ENCODE data around the gene TBC1D20. TPM values are rescaled to one million over a fixed set of nuclear protein-coding genes. Genes with fewer than 3 reads are reported as not detected.

Gene TBC1D20
- total RNA-seq, 1 experiment from 2014 or later = 32.3 TPM

GRCh38 chr20:406200-407132, 55.9 kb downstream of the TBC1D20 start:
- Histone ChIP-seq H3K36me3 (ENCODE audit: control insufficient read depth in 1 of 2, insufficient read depth in 2 of 2, low read length in 2 of 2) (peaks cover 9 to 14% of the 10 kb centered on the region in 2 experiments; a peak in 2 of 4 replicates), H3K9me2 (ENCODE audit: insufficient read depth) (no peaks in the 10 kb centered on the region), H4K20me1 (ENCODE audit: insufficient read depth) (no peaks in the 10 kb centered on the region), H3K9ac (ENCODE audit: low read length) (peak overlapping the region; percentile 49), H3K27ac (ENCODE audit: low read depth, low read length) (peak overlapping the region; percentile 86), H3K9me3 (ENCODE audit: control insufficient read depth in 1 of 2, insufficient read depth in 1 of 2, low read depth in 1 of 2, low read length in 2 of 2) (peaks cover 0 to 6% of the 10 kb centered on the region in 2 experiments; a peak in 1 of 4 replicates), H3K27me3 (ENCODE audit: insufficient read depth, low read length) (no peaks in the 10 kb centered on the region), H3K4me1 (ENCODE audit: control insufficient read depth in 1 of 2, insufficient read depth in 2 of 2, low read length in 2 of 2) (peaks cover 17 to 41% of the 10 kb centered on the region in 2 experiments), H3K4me3 (replicated peaks in 1 of 2; ENCODE audit: low read depth in 1 of 2, low read length in 2 of 2) (peak overlapping the region; percentile 51 to 55), H3K4me2 (ENCODE audit: low read length) (peak overlapping the region; percentile 89), H3K79me2 (ENCODE audit: insufficient read depth, low read length) (peaks cover 29% of the 10 kb centered on the region), H2AFZ (ENCODE audit: low read depth, low read length, poor library complexity, severe bottlenecking) (peak overlapping the region; percentile 60)
- CTCF ChIA-PET = interaction anchor here (0.7 to 1.2 kb wide), 3 partner anchors 34 to 52 kb away, joined by 3 to 4 read pairs (median 3); no protein-coding TSS in a partner anchor
- intact Hi-C loops (cut with micrococcal nuclease) = no loop called here
- DNase-seq (ENCODE audit: low read depth, low spot score) (no peak), ATAC-seq (no peak)
- TF ChIP-seq MAX (IDR thresholded peaks at IDR 0.05) (no peak), EGR1 (IDR thresholded peaks at IDR 0.05; ENCODE audit: low read depth) (no peak), EZH2 (IDR thresholded peaks at IDR 0.05) (no peak), SIN3A (IDR thresholded peaks at IDR 0.05; ENCODE audit: low read depth) (no peak), REST (IDR thresholded peaks at IDR 0.05; ENCODE audit: low read depth) (no peak), RAD21 (IDR thresholded peaks at IDR 0.05; ENCODE audit: low read depth) (no peak), CEBPB (IDR thresholded peaks at IDR 0.05; ENCODE audit: low read depth) (no peak), ZFX (IDR thresholded peaks at IDR 0.05) (no peak), YY1 (IDR thresholded peaks at IDR 0.05; ENCODE audit: extremely low read depth, insufficient replicate concordance, low read depth, low read length) (no peak), SRF (IDR thresholded peaks at IDR 0.05; ENCODE audit: low read depth) (no peak), CTCF (IDR thresholded peaks at IDR 0.05 in 2 of 3, conservative IDR thresholded peaks at IDR 0.05 in 1 of 3; ENCODE audit: borderline replicate concordance in 1 of 3, insufficient read depth in 1 of 3, low read depth in 2 of 3, low read length in 2 of 3) (no peak), CBX3 (IDR thresholded peaks at IDR 0.05; ENCODE audit: low read depth) (no peak), EZH2phosphoT487 (IDR thresholded peaks at IDR 0.05; ENCODE audit: borderline replicate concordance) (no peak), JUND (IDR thresholded peaks at IDR 0.05) (no peak), SP1 (IDR thresholded peaks at IDR 0.05; ENCODE audit: low read depth) (no peak), POLR2AphosphoS5 (IDR thresholded peaks at IDR 0.05; ENCODE audit: low read depth, low read length) (no peak), TCF7L2 (IDR thresholded peaks at IDR 0.05; ENCODE audit: borderline replicate concordance, extremely low read depth, insufficient read depth, insufficient read length) (no peak), ATF3 (IDR thresholded peaks at IDR 0.05) (no peak), FOSL1 (IDR thresholded peaks at IDR 0.05; ENCODE audit: low read depth) (no peak), ELF1 (IDR thresholded peaks at IDR 0.05; ENCODE audit: borderline replicate concordance, low read depth) (no peak)
- POLR2A ChIA-PET = interaction anchor here (0.7 to 19.5 kb wide), 5 partner anchors 7 to 32 kb away, joined by 3 to 639 read pairs (median 6); partner anchors contain the start of gene TRIB3
- RAD21 ChIA-PET (ENCODE audit: low non-redundant PET in 1 of 2, low total read pairs in 2 of 2, uncharacterized antibody in 2 of 2, unreplicated experiment in 2 of 2) = no interaction called here
- BruUV-seq (replicated peaks) = no TSS peak
